GM12891 (cell line): ENCODE data around the gene CYLD.

Source experiments
- DNase-seq: peaks from one replicate; pipeline ENCODE4 v3.0.0; 2011; ENCODE audit warnings: low spot score; ENCODE audit not compliant: insufficient read length
- FAIRE-seq: peaks from 2 replicates; lab custom pipeline; 2011; peaks lifted over from hg19 to GRCh38; lab: Jason Lieb, UNC
- PAX5 ChIP-seq: IDR thresholded peaks from 2 replicates; pipeline ENCODE4 v1.6.1; 2011; ENCODE audit warnings: low read length, moderate library complexity, mild to moderate bottlenecking; ENCODE audit not compliant: insufficient read depth, severe bottlenecking
- POLR2A ChIP-seq: IDR thresholded peaks from 2 replicates; pipeline ENCODE4 v1.6.1; 2011; ENCODE audit warnings: low read depth, low read length, control low read depth
- POLR2AphosphoS5 ChIP-seq: IDR thresholded peaks from 2 replicates; pipeline ENCODE4 v1.6.1; 2011; ENCODE audit warnings: low read depth, low read length, control low read depth
- POU2F2 ChIP-seq: IDR thresholded peaks from 2 replicates; pipeline ENCODE4 v1.6.1; 2011; ENCODE audit warnings: low read depth, mild to moderate bottlenecking, control low read depth, low read length, moderate library complexity
- SPI1 ChIP-seq: IDR thresholded peaks from 2 replicates; pipeline ENCODE4 v1.6.1; 2011; ENCODE audit warnings: low read depth, low read length, control low read depth
- TAF1 ChIP-seq: IDR thresholded peaks from 2 replicates; pipeline ENCODE4 v1.6.1; 2011; ENCODE audit warnings: low read depth, low read length, control low read depth

The CYLD gene

DNA sequence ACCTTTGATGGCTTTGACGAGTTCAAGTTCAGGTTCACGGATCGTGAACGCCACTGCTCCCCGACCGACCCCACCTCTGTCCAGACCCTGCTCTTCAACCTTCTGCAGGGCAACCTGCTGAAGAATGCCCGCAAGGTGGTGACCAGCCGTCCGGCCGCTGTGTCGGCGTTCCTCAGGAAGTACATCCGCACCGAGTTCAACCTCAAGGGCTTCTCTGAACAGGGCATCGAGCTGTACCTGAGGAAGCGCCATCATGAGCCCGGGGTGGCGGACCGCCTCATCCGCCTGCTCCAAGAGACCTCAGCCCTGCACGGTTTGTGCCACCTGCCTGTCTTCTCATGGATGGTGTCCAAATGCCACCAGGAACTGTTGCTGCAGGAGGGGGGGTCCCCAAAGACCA, 30.8 kb upstream of the CYLD start:
- no peak for DNase-seq

GRCh38 chr16:50711862-50712559, 29.9 kb upstream of the CYLD start:
- no peak for FAIRE-seq
- TF ChIP-seq SPI1 = no peak
- TF ChIP-seq POLR2AphosphoS5 = no peak
- no peak for TF ChIP-seq POLR2A
- TF ChIP-seq POU2F2 = no peak
- TF ChIP-seq PAX5 = no peak
- TF ChIP-seq TAF1 = no peak
- no peak for DNase-seq

More for the DNA sequence above, 30.8 kb upstream of the CYLD start:
- TF ChIP-seq POLR2AphosphoS5 = no peak
- no peak for TF ChIP-seq PAX5
- TF ChIP-seq POU2F2 = no peak
- TF ChIP-seq POLR2A = no peak
- no peak for TF ChIP-seq TAF1
- no peak for TF ChIP-seq SPI1
- no peak for FAIRE-seq

DNA sequence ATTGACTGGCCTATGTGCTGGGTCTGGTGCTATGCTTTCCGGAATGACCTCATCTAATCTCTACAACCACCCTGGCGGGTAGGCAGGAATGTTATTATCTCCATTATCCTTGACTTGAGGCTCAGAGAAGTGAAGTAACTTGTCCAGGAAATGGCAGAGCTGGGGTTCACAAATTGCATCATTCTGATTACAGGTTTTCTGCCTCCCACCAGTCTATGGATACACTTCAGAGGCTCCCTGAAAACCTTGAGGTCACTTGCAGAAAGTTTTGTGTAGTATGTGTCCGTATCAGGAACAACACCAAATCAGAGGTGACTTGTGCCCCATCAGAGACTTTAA, 29.4 kb upstream of the CYLD start:
- DNase-seq = no peak
- FAIRE-seq = no peak
- no peak for TF ChIP-seq POLR2AphosphoS5
- TF ChIP-seq TAF1 = no peak
- TF ChIP-seq PAX5 = no peak
- no peak for TF ChIP-seq SPI1
- no peak for TF ChIP-seq POU2F2
- TF ChIP-seq POLR2A = no peak

- FAIRE-seq = no peak
- TF ChIP-seq TAF1 = no peak
- TF ChIP-seq POLR2AphosphoS5 = no peak
- no peak for TF ChIP-seq PAX5
- no peak for TF ChIP-seq POLR2A
- TF ChIP-seq SPI1 = no peak
- TF ChIP-seq POU2F2 = no peak
Observed at GRCh38 chr16:50712956-50713355, 28.9 kb upstream of the CYLD start.

GRCh38 chr16:50717091-50717490, 24.8 kb upstream of the CYLD start:
- DNase-seq = no peak
- no peak for TF ChIP-seq SPI1
- TF ChIP-seq POU2F2 = no peak
- TF ChIP-seq POLR2AphosphoS5 = no peak
- no peak for TF ChIP-seq POLR2A
- no peak for FAIRE-seq

More at GRCh38 chr16:50712956-50713355, 28.9 kb upstream of the CYLD start:
- no peak for DNase-seq

GRCh38 chr16:50717494-50717893, 24.4 kb upstream of the CYLD start:
- FAIRE-seq (no peak), DNase-seq (no peak)
- TF ChIP-seq TAF1 (no peak), POLR2AphosphoS5 (no peak), POLR2A (no peak), PAX5 (no peak), SPI1 (no peak), POU2F2 (no peak)

- FAIRE-seq (no peak), DNase-seq (no peak)
- TF ChIP-seq POLR2A (no peak), POLR2AphosphoS5 (no peak), TAF1 (no peak), PAX5 (no peak), SPI1 (no peak), POU2F2 (no peak)
Observed at GRCh38 chr16:50718061-50718760, 23.7 kb upstream of the CYLD start.

- FAIRE-seq (no peak), DNase-seq (no peak)
- TF ChIP-seq POLR2A (no peak), SPI1 (peak; percentile 52)
Observed at GRCh38 chr16:50718761-50719400, 23.0 kb upstream of the CYLD start.

DNA sequence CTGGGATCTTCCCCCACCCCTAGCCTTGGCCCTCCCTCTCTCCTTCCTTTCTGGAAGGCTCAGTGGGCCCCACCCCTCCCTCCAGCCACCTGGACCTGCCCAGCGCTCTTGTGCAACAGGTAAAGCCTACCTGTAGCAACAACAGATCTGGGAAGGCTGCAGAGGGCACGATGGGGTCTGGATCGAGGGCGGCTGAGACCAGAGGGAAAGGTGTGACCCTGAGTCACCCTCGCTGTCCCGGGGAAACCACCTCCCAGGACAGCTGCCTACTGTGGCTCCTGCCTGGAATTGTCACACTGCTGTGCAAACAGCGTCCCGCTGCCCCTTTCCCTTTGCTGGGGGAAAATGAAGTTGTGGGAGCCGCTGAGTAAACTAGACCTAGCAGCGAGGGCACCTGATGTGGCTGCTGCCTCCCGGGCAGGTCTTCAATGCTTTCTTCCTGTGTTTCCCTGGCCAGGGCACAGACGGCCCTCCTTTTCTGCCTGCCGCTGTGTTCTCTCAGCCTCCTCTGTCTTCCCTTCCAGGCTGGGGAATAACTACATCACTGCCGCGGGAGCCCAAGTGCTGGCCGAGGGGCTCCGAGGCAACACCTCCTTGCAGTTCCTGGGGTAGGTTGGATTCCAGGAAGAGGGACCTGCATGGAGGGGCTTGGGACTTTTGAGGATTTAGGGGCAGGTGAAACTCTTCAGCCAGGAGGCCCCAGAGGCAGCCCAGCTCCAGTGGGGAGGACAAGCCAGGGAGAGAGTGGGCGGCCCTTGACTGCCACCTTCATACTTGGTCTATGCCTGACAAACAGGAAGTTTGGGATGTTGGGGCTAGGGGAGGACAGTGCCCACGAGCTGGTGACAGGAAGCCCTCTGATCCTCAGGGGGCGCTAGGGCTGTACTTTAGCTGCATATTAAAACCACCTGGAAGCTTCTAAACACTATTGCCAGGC, 22.2 kb upstream of the CYLD start:
- no peak for TF ChIP-seq POLR2AphosphoS5
- no peak for TF ChIP-seq POLR2A
- no peak for TF ChIP-seq SPI1
- TF ChIP-seq TAF1 = no peak
- no peak for TF ChIP-seq PAX5
- no peak for TF ChIP-seq POU2F2
- DNase-seq (no peak), FAIRE-seq (no peak)
